ENCODE measurements around the gene ATXN7L1.
"Not testable (repeated sequence)": the region's sequence is repeated elsewhere in the genome, so short reads cannot be mapped to it uniquely, and the experiment has no call there.

ATXN7L1 gene

DNA sequence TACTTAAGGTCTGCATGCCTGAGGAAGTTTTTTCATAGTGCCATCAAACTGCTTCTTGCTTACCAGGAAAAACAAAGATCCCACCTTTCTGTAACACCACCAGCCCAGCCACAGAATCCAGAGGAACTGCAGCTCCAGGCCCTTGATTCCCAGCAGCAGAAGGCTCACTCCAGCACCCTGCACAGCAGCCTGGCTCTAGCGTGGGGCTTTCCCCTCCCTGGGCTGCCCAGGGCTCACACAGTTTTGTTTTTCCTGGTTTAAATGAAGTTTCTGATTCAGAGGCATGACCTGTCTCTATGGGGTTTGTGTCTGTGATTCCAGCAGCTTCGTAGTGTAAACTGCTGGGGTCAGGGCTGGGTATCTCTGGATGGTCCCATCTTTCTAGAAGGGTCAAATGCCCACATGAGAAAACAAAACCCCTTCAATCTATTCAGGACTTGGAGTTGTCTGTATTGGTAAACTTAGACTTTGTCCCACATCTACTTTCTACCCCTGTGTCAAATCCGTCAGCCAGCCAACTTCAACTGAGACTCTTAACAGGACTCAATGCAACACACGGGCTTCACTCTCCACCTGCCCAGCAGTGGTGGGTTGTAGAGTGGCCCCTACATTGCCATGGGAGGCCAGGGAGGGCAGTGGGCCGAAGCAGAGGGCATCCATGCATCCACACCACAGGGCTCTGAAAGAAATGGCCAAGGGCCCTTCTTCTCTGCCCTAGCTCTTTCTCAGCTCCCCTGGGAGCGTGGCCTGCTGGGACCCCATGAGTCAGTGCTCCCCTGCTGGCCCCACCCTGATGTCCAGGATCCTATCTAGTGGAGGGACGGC lies 73.6 kb downstream of the ATXN7L1 start:
- DNase-seq (ENCODE audit: low spot score): no peak

DNA sequence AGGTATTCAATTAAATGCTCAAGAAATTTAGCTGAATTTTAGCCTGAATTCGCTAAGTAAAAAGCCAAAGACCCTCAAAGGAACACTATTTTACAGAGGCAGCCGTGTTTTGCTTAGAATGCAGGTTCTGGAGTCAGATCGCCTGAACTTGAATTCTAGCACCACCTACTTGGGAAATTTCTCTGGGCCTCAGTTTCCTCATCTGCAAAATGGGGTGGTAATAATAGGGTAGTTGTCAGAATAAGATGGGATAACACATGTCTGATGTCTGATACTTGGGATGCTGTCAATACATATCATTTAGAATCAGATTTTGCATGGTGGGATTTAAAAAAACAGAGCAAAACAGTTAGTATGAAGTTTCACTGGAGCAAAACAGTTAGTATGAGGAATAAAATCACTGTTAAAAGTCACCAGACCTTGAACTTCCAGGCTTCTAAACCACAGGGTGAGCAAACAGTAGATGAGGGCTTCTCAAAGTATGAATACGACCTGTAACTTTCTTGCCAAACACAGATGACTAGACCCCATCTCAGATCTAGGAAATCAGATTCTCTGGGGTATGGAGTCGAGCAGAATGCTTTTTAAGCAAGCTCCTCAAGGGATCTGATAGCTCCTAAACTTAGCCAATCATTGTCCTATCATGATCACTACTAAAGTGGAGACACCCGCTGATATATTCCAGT lies 75.4 kb downstream of the ATXN7L1 start:
- DNase-seq (ENCODE audit: low spot score): no peak

DNA sequence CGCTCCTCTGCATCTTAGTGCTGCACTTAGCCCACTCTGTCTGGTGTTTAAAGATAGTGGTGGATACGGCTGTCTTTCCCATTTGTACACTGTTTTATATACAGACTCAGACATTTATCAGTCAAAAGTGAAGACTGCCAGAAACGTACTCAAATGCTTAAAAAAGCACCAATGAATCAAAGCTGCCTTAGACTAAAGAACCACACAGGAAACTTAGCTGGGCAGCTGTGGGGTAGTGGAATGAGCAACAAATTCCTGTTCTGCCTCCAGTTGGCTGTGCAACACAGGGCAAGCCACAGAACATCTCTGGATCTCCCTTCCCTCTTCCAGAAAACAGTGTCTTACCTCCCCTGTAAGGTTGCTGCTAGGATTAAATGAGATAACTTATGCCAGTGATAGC lies 76.0 kb downstream of the ATXN7L1 start:
- no peak for DNase-seq (ENCODE audit: low spot score)

DNA sequence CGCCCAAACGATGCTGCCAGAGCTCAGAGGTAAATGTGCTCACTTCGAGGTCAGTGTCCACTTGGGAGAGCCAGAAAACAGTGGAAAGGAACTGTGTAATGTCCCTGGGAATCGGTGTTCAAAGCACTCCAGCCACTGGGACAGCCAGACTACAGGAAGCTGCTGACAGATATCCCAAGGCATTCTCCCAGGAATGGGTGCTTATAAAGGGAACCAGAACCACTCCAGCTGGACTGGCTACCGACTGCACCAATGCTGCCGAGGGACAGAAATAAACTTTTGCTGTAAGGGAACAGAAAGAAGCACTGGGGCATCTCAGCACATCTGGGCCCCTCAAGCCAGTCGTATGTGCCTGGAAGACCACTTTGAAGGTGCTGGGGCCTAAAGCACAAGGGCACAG lies 76.7 kb downstream of the ATXN7L1 start:
- DNase-seq (ENCODE audit: low spot score): no peak

DNA sequence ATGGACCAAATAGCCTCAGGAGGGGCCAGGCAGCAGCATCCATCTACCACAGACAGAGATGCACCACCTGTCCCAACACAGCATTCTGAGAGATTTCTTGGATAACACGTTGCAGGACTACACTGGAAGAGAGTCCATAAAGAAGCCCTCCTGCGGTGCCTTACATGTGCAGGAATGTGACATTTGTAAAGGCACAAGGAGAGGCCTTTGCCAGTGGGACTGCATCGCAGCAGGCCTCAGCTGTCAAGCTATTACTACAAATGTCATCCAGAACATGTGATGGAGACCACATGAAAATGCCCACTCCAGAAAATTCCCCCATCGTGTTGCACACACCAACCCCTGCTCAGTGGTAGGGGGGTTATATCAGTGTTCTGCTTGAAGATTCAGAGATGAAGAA lies 77.4 kb downstream of the ATXN7L1 start:
- no peak for DNase-seq (ENCODE audit: low spot score)

DNA sequence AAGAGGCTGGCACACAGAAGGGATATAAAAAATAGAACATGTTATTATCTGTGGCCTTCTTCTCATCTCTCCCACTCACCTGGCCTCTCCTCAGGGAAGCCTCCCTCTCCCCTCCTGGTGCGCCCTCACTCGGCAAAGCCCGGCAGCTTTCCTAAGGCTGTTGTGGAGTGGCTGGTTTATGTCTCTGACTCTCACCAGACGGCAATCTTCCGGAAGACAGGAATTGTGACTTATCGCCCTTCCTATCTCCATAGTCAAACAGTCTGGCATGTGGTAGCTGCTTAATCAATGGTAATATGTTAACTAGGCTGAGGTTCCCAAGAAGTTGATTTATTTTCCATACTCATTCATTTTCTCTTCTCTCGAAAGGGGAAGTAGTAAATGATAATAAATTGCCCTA lies 78.7 kb downstream of the ATXN7L1 start:
- DNase-seq (ENCODE audit: low spot score): no peak

DNA sequence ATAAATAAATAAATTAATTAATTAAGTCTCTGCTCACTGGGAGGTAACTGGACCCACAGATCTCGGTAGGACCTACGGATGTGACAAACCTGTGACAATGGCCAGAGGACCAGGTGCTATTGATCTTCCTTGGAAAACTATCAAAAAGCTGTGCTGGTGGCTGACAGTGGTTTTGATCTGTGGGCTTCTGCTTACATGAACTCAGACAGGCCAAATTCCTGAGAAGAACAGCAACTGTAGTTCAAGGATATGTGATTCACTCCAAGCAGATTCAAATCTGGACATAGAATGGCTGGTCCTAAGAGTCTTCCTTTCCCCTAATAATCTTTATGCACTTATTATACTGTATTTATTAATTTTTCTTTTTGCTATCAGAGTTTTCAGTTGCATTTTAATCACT lies 80.0 kb downstream of the ATXN7L1 start:
- no peak for DNase-seq (ENCODE audit: low spot score)

DNA sequence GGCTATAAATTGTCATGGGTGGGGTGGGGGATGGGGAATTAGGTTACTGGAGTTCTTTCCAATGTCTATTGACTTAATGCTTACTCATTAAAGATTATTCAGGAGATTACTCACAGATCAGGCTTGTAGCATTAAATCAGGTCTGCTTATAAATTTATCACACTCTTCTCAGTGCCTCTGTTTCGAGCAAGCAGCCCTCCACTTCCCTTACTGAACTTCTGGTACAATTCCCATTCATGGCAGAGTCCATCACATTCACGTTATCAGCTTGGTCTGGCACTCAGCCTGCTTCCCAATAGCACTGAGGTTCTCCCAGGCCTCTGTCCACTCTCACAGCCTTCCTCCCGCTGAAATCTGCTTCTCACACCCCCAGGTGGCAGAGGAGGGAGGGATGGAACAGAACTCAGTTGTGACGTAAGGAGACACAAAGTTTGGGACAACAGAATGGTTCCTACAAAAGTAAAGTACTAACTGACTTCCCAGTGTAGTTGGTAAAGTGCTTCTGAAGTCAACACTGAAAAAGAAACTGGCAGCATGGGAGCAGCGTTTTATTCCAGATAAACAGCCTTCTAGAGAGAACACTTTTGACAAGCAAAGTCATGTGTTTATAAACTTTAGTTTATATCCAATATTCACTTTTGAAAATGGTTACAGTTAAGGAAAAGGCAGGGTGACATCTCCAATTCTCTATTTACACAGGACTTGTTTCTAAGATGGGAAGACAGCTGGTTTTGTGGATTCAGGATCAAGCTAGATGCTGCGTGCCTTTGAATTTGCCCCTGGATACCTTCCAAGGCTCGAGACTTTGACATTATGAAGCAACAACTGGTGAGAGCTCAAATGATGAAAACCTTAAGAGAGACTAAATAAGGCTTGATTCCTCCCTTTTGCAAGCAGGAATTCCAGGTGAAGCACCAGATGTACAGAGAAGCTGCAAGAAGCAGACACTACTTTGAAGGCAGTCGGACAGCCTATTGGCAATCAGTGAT lies 81.4 kb downstream of the ATXN7L1 start:
- DNase-seq (ENCODE audit: low spot score): no peak

DNA sequence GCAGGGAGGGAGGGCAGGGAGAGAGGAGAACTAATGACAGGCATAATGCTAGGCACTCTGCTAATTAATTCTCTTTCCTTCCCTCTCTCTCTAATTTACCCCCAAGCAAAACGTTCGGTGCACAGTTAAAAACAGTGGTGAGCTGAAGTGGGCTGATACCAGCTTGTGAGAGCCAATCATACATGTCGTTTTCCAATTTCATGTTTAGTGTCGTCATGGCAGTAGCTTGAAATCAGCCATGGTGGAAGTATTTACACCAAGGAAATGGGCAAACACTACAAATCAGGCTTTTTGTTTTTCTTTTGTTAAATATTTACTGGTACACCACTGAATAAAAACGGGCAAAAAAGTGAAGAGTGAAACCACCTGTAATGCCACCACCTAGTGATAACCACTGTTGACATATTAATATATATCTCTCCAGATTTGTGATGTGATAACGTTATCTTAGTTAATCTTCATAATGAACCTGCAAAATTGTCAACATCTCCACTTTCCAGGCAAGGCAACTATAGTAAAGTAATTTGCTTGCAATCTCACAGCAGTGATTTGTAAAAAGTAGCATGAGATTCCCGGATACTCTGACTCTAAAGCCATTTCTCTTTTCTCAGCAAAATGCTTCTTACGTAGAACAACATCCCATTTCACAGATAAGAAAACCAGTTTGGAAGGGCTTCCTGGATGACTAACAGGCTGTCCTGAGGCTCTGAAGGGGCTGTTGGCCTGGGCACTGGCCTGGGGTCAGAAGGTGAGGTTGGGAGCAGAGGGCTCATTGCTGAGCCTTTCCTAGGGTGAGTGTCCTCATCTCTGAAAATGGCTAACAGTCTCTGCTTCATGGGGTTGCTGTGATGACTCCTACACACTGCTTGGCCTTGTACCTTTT lies 83.7 kb downstream of the ATXN7L1 start:
- no peak for DNase-seq (ENCODE audit: low spot score)

DNA sequence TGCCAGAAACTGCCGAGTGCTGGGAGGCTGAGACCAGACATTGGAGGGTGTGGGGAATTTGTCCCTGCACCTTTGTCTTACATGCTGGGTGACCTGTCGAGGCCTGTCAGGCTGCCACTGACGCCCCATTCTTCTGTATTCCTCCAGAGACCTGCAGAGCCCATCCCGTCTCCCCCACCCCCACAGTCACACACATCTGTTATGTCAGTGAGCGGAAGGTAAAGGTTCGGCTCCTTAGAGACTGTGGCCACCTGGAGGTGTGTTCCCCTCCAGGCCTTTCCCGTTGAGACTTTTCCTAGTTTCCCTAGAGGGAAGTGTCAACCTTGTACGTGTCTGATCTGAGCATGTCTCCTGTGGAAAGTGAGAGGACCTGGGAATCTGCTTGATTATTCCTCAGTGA lies 84.5 kb downstream of the ATXN7L1 start:
- DNase-seq (ENCODE audit: low spot score): no peak

DNA sequence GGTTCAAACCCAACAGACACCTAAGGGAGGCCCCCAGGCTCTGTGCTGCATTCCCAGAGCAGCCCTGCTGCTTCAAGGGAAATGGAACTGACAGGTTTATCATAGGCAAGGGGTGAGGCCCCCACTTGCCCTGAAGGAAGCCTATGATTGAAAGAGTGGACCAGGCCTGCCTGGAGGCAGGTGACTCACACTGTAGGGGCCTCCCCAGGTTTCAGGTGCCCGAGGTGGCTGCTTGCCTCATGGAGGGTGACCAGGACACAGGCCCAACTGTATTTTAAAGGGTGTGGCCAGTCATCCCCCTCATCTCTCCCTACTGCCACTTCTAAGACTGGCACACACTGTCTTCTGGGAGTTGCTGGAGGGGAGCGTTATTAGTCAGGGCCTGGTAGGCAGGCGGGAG lies 85.4 kb downstream of the ATXN7L1 start:
- no peak for DNase-seq (ENCODE audit: low spot score)

DNA sequence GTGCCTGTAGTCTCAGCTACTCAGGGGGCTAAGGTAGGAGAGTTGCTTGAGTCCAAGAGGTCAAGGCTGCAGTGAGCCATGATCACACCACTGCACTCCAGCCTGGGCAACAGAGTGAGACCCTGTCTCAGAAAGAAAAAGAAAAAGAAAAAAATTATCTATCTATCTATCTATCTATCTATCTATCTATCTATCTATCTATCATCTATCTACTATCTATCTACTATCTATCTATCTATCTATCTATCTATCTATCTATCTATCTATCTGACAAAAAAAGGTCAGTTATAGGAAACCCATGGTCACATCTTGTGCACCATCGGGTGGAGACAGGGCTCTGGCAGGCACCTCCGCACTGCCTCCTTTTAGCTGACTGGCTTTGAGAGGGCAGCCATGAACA lies 85.9 kb downstream of the ATXN7L1 start:
- DNase-seq (ENCODE audit: low spot score): not testable (repeated sequence)

DNA sequence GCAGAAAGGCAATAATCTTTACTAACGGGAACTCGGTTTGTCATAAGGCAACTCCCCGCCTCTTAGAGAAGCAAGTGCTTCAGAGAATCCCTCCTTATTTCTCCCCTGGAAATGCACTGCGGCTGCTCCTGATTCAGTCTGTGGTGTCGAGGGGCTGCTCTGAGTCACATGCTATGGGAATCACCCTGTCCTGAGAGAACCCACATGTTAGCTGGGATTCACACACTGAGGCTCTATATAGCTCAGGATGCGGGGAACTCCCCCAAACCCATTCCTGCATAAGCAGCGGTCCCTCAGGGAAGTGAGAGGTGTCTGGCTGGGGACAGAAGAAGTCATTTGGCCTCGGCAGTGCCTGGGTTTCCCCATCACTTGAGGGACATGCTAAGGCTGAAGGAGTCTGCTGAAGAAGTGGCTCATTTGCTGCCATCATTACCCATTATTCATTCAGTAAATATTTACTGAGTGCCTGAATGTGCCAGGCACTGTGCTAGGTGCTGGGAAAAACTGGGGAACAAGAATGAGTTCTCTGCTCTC lies 87.5 kb downstream of the ATXN7L1 start:
- DNase-seq (ENCODE audit: low spot score): no peak

DNA sequence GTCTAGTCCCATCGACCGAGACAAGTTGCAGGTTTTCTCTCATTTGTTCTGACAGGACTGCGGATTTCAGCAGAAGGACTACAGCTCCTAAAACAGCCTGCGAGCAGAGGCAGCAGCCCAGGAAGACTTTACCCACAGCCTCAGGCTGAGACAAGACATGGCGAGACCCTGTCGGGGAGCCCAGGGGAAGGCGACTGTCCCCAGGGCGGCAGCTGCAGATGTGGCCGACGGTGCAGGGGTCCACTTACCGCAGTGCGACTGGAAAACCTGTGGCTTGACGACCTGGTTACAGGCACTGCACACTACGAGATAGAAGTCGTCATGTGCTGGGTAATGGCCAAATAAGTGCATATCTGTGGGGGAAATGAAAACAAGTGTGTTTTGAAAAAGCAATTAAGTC lies 88.0 kb downstream of the ATXN7L1 start:
- DNase-seq (ENCODE audit: low spot score): peak; percentile 19

DNA sequence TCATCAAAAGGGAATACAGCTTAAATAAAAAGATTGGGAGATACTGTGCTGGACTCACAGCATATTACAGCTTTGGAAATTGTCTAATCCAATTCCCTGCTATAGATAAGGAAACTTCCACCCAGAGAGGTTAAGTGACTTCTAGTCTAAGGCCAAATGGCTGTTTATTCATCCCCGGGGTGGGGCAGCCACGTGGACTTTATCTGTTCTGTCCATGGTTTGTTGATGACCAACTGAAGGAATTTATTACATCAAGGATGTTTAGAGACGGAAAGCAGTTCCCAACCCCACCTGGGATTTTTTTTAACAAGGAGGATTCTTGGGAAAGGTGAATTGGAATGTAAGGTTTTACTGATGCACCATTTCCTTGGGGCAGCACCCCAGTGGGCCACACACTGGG lies 88.6 kb downstream of the ATXN7L1 start:
- no peak for DNase-seq (ENCODE audit: low spot score)

DNA sequence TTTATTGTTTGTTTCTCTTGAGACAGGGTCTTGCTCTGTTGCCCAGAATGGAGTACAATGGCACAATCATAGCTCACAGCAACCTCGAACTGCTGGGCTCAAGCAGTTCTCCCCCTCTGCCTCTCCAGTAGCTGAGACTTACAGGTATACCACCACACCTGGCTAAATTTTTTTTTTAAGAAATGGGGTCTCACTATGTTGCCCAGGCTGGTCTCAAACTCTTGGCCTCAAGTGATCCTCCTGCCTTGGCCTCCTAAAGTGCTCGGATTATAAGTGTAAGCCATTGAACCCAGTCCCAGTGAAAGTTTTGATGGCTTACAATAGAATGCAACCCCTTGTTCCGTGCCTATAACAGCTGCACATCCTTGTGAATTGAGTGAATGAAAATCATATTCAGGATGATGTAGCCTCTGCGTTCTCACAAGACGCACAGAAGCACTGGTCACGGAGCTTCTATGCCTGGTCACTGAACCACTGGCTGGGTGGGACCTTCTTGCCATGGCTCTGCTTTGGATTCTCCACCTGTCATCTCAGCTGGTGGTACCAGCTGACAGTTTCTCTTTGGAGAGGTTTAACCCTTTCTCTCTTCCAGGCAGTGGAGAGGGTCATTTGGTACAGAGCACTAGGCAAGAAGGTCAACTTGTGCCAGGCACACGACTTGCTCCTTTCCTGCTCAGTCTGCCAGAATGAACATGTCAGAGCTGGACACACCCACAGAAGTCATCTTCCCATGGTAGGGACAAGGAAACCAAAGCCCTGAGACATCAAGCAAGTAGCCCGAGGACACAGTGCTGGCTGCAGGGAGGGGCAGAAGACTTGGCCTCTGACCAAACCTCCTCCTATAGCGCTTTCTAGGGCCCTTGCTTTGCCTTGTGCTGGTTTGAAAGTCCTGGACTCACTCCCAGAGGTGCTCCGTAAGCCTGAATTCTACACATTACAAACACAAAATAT lies 89.6 kb downstream of the ATXN7L1 start:
- DNase-seq (ENCODE audit: low spot score): no peak

DNA sequence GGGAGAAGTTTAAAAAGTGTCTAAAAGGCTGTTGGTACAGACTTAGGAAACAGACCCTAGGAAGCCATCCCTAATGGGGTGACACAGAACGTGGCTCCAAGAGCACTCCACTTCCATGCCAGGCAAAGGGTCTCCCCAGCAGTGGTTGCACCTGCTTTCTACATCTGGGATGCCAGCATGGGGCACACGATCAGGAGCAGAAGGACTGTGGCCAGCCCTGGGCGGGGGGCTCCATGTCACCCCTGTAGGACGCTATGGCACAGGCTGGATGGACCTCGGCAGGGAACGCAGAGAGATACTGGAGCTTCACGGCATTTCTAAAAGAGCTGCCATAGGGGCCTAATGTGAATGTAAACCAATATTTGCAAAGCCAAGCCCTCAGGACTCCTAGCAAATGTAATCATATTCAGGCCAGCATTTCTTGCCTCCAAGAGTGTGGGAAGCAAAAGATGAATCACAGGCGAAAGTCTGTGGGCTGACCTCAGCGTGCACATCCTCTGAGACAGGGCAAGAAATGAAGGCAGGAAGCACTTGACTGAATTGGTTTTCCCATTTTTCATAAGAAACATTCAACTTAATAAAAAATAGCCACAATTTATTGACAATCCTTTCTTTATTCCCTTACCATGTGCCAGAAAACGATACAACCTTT lies 93.9 kb downstream of the ATXN7L1 start:
- DNase-seq (ENCODE audit: low spot score): no peak

DNA sequence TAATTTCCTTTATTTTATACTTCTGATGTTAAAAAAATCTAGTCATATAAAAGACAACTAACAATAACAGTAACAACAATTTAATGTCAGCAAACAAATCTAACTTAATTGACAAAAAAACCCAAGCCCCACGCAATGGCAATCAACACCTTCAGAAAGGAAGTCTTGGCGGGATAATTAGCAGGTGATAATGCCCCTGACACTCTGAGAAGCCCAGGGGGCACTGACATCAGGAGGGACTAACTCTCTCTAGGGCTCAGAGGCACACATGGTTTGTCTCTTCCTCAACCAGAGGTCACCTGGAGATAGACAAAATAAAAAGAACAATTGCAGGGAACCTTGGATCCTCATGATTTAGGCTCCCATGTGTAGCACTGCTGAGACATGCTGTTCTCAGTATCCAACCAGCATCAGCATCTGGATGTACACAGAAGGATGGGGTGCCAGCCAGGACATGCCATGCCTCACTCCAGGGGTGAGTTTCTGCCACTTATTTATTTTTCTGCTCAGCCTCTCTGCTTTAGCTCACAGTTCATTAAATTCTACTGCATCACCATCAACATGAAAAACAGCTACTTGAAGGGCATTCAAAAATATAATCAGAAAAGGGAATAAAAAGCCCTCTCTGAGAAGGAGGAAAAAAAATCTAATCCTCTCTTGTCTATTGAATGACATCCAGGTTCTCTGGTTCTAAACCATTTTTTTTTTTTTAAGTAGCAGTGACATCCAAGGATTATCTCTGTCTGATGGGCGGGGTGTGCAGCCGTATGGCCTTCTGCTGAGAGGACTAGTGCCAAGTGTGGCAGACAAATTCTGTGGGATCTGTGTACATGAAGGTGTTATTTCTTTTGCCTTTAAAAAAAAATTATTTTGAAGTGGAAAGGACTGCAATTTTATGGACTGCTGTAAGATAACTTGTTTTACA lies 96.3 kb downstream of the ATXN7L1 start:
- peak; percentile 88 for DNase-seq (ENCODE audit: low spot score)

All from cerebellar cortex (tissue), 1 donor.